Testis (tissue), 3 donors: ENCODE data around the gene SPAG9. TPM values are rescaled to one million over a fixed set of nuclear protein-coding genes. Genes with fewer than 3 reads are reported as not detected.
"Not testable (repeated sequence)": the region's sequence is repeated elsewhere in the genome, so short reads cannot be mapped to it uniquely, and the experiment has no call there.

Experiments used
- DNase-seq: peaks from one replicate; pipeline ENCODE4 v3.0.0-alpha.2; 2019
- H3K27ac ChIP-seq, 2 donors: fragments of 200-600 bp; sonication (generic); one replicate each; pipeline ENCODE4 v1.5.1; 2019
- H3K27me3 ChIP-seq: fragments of 200-600 bp; sonication (generic); one replicate; pipeline ENCODE4 v1.5.1; 2019
- H3K36me3 ChIP-seq: fragments of 200-600 bp; sonication (generic); one replicate; pipeline ENCODE4 v1.5.1; 2017; ENCODE audit warnings: low read depth; ENCODE audit errors: missing control alignments
- H3K4me1 ChIP-seq: fragments of 200-600 bp; sonication (generic); one replicate; pipeline ENCODE4 v1.5.1; 2019
- H3K4me3 ChIP-seq, 2 donors: fragments of 200-600 bp; sonication (generic); one replicate each; pipeline ENCODE4 v1.5.1; 2017 to 2019
- H3K9me3 ChIP-seq: fragments of 200-600 bp; sonication (generic); one replicate; pipeline ENCODE4 v1.5.1; 2017
- POLR2A ChIP-seq: fragments of 450-650 bp; IDR thresholded peaks from one replicate; pipeline ENCODE4 v1.6.1; 2017; ENCODE audit warnings: antibody characterized with exemption, mild to moderate bottlenecking, moderate library complexity
- WGBS, 2 donors: methylation state at CpG; one replicate each; pipeline ENCODE4 v1.1.5; 2018; 5-methylcytosine and 5-hydroxymethylcytosine counted together
- intact Hi-C: fragments of 100-400 bp; cut with DNase I; formaldehyde crosslinking; loops from one replicate; pipeline ENCODE4 v1.15.1; 2023; ENCODE audit warnings: low total_unique reads
- polyA plus RNA-seq: library from polyadenylated mRNA; stranded (reverse); fragments of 350-450 nt; fragmentation: Illumina TruSeq; extraction: RNeasy Lipid Tissue Mini Kit (QIAGEN cat#74804); gene quantifications from one replicate; pipeline ENCODE4 v1.2.3, GENCODE V29; 2014; ENCODE audit warnings: low read depth, low replicate concordance; ENCODE audit not compliant: insufficient read depth
- total RNA-seq, 2 donors: library from RNA; depleted of rRNA; stranded (reverse); fragments of >200 nt; gene quantifications; one replicate each; pipeline ENCODE4 v1.2.3, GENCODE V29; 2016
- TF ChIP-seq, protein P1 (sequence below), 3 experiments: fragments of 450-650 bp in 2 of 3; fragments of 200-600 bp in 1 of 3; sonication (generic) in 1 of 3; IDR thresholded peaks; one replicate each; pipeline ENCODE4 v1.5.1; 2016 to 2019; ENCODE audit warnings: antibody characterized with exemption in 3 of 3, mild to moderate bottlenecking in 2 of 3, moderate library complexity in 1 of 3

SPAG9 gene
- total and polyA plus RNA-seq, 3 donors from 2014 or later, result 157 to 165 (median 159) TPM

GRCh38 chr17:51124640-51125503, 4.2 kb upstream of the SPAG9 start:
- Histone ChIP-seq H3K27ac (no peak overlapping the region), H3K4me1 (peaks cover 4% of the 10 kb centered on the region), H3K4me3 (no peak overlapping the region), H3K27me3 (no peaks in the 10 kb centered on the region), H3K9me3 (no peaks in the 10 kb centered on the region), H3K36me3 (no peaks in the 10 kb centered on the region)
- 83 to 89% methylated on average over 5 of the region's 5 CpGs for WGBS, 2 donors
- TF ChIP-seq, protein P1, sequence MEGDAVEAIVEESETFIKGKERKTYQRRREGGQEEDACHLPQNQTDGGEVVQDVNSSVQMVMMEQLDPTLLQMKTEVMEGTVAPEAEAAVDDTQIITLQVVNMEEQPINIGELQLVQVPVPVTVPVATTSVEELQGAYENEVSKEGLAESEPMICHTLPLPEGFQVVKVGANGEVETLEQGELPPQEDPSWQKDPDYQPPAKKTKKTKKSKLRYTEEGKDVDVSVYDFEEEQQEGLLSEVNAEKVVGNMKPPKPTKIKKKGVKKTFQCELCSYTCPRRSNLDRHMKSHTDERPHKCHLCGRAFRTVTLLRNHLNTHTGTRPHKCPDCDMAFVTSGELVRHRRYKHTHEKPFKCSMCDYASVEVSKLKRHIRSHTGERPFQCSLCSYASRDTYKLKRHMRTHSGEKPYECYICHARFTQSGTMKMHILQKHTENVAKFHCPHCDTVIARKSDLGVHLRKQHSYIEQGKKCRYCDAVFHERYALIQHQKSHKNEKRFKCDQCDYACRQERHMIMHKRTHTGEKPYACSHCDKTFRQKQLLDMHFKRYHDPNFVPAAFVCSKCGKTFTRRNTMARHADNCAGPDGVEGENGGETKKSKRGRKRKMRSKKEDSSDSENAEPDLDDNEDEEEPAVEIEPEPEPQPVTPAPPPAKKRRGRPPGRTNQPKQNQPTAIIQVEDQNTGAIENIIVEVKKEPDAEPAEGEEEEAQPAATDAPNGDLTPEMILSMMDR (IDR thresholded peaks at IDR 0.05), result no peak
- intact Hi-C loops, result no loop called here
- DNase-seq, result no peak

GRCh38 chr17:51122473-51123115, 1.9 kb upstream of the SPAG9 start:
- H3K9me3 ChIP-seq, H3K36me3 ChIP-seq, intact Hi-C loops, H3K27me3 ChIP-seq, DNase-seq: not testable (repeated sequence)
- Histone ChIP-seq H3K4me1 (peaks cover 17% of the 10 kb centered on the region), H3K27ac (peak overlapping the region; percentile 95 to 100), H3K4me3 (peak overlapping the region in 1 of 2 donors; percentile 99)
- 69 to 81% methylated on average over 10 of the region's 10 CpGs for WGBS, 2 donors

DNA sequence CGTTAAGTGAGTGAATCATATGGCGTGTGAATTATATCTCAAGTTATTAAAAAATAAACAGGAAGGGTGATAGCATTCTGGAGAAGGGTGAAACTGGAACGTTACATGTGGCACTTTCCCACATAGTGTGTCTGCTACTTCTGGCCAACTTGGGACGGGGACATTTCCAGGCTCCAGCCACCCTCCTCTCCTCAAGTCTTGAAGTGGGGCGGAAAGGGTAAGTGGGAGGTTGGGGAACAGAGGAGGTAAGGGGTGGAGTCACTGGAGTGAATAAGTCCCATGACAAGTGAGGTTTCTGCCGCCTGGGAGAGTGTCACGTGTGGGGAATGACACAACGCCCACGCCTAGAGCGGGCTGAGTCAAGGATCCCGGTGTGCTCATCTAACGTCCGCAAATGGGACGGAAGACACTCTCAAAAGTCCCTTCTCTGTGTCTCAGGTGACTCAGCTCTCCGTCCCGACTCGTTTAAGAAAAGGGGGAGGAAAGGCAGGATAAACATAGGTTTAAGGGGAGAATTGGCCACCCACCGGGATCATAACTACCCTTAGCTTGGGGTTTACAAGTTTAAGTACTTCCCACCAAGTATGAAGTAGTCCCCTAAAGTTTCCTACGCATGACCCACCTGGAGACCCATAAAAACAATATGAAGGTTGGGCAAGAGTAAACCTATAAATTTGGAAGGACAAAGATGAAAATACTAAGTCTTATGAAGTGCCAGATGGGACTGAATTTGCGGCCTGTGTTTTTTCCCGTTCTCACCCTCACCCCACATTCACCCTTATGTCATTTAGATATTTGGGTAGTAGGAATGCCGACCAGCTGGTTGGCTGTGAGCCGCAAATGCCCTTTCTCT, 1.2 kb upstream of the SPAG9 start:
- H3K27me3 ChIP-seq, result no peaks in the 10 kb centered on the region
- DNase-seq, result peak; percentile 93
- no peaks in the 10 kb centered on the region for H3K9me3 ChIP-seq
- intact Hi-C loops, result no loop called here
- no peaks in the 10 kb centered on the region for H3K36me3 ChIP-seq
- 23 to 29% methylated on average over 13 to 23 of the region's 23 CpGs for WGBS, 2 donors
- TF ChIP-seq, protein P1 (IDR thresholded peaks at IDR 0.05), result no peak
- peak; percentile 58 for TF ChIP-seq POLR2A
- H3K4me1 ChIP-seq, result peaks cover 17% of the 10 kb centered on the region
- peak overlapping the region; percentile 47 to 99 for H3K4me3 ChIP-seq
- H3K27ac ChIP-seq, result peak overlapping the region; percentile 95 to 100

- no peaks in the 10 kb centered on the region for H3K9me3 ChIP-seq
- H3K36me3 ChIP-seq, result no peaks in the 10 kb centered on the region
- peaks cover 17% of the 10 kb centered on the region for H3K4me1 ChIP-seq
- WGBS, 2 donors, result 0% methylated on average over 25 of the region's 42 CpGs; no CpG with 5 or more reads in 1 of the 2 donors
- no peaks in the 10 kb centered on the region for H3K27me3 ChIP-seq
- intact Hi-C loops, result no loop called here
- peak; percentile 53 for DNase-seq
- TF ChIP-seq POLR2A, result no peak
- TF ChIP-seq, protein P1 (IDR thresholded peaks at IDR 0.05), result no peak
- peak overlapping the region; percentile 99 to 100 for H3K27ac ChIP-seq
- H3K4me3 ChIP-seq, result peak overlapping the region; percentile 97 to 99
Measured at GRCh38 chr17:51120357-51120738, 320 bp downstream of the SPAG9 start.
